Trophoblast cell (in vitro differentiated cells and primary cell): ENCODE data around the gene LRP2.

Experiments used
- DNase-seq, 2 donors: peaks; one replicate each; pipeline ENCODE4 v3.0.0-alpha.2; 2016
- H2AFZ ChIP-seq: 2 replicates; pipeline ENCODE4 v1.6.1; 2013; ENCODE audit warnings: low read length, moderate library complexity, mild to moderate bottlenecking; ENCODE audit not compliant: insufficient read depth, poor library complexity
- H2AK5ac ChIP-seq: 2 replicates; pipeline ENCODE4 v1.6.1; 2013; ENCODE audit warnings: mild to moderate bottlenecking, low read length
- H2BK120ac ChIP-seq: 2 replicates; pipeline ENCODE4 v1.6.1; 2013; ENCODE audit warnings: low read length, mild to moderate bottlenecking, moderate library complexity; ENCODE audit not compliant: insufficient read depth, poor library complexity
- H2BK12ac ChIP-seq: 2 replicates; pipeline ENCODE4 v1.6.1; 2013; ENCODE audit warnings: mild to moderate bottlenecking, low read length, moderate library complexity
- H2BK5ac ChIP-seq: 2 replicates; pipeline ENCODE4 v1.6.1; 2013; ENCODE audit warnings: low read length, low read depth, moderate library complexity, mild to moderate bottlenecking; ENCODE audit not compliant: poor library complexity
- H3K14ac ChIP-seq: 2 replicates; pipeline ENCODE4 v1.6.1; 2013; ENCODE audit warnings: mild to moderate bottlenecking, low read length
- H3K18ac ChIP-seq: 2 replicates; pipeline ENCODE4 v1.6.1; 2013; ENCODE audit warnings: mild to moderate bottlenecking, low read length
- H3K23ac ChIP-seq: 2 replicates; pipeline ENCODE4 v1.6.1; 2013; ENCODE audit warnings: low read length
- H3K27ac ChIP-seq: 2 replicates; pipeline ENCODE4 v1.5.1; 2013; ENCODE audit warnings: low read depth, mild to moderate bottlenecking, inconsistent platforms, low read length, moderate library complexity
- H3K27me3 ChIP-seq: 2 replicates; pipeline ENCODE4 v1.6.1; 2013; ENCODE audit warnings: inconsistent platforms, mild to moderate bottlenecking, low read length, moderate library complexity; ENCODE audit not compliant: insufficient read depth
- H3K36me3 ChIP-seq, 2 experiments: 1 replicate in 1 of 2; 2 replicates in 1 of 2; pipeline ENCODE4 v1.6.1; 2013; ENCODE audit warnings: low read length in 2 of 2, mild to moderate bottlenecking in 2 of 2, moderate library complexity in 1 of 2; ENCODE audit not compliant: insufficient read depth in 2 of 2, control insufficient read depth in 1 of 2
- H3K4ac ChIP-seq: 2 replicates; pipeline ENCODE4 v1.6.1; 2013; ENCODE audit warnings: low read depth, mild to moderate bottlenecking, low read length, moderate library complexity
- H3K4me1 ChIP-seq, 2 experiments: 1 replicate in 1 of 2; 2 replicates in 1 of 2; pipeline ENCODE4 v1.6.1; 2013; ENCODE audit warnings: low read length in 2 of 2, mild to moderate bottlenecking in 2 of 2, moderate library complexity in 1 of 2; ENCODE audit not compliant: insufficient read depth in 2 of 2, control insufficient read depth in 1 of 2
- H3K4me2 ChIP-seq: 2 replicates; pipeline ENCODE4 v1.6.1; 2013; ENCODE audit warnings: inconsistent platforms, mild to moderate bottlenecking, low read length, moderate library complexity
- H3K4me3 ChIP-seq: 2 replicates; pipeline ENCODE4 v1.5.1; 2013; ENCODE audit warnings: mild to moderate bottlenecking, low read depth, low read length, inconsistent platforms
- H3K79me1 ChIP-seq: one replicate; pipeline ENCODE4 v1.6.1; 2013; ENCODE audit warnings: low read length
- H3K79me2 ChIP-seq: 2 replicates; pipeline ENCODE4 v1.6.1; 2013; ENCODE audit warnings: low read length, mild to moderate bottlenecking; ENCODE audit not compliant: control insufficient read depth, insufficient read depth, poor library complexity
- H3K9ac ChIP-seq: 2 replicates; pipeline ENCODE4 v1.6.1; 2013; ENCODE audit warnings: mild to moderate bottlenecking, low read length
- H3K9me3 ChIP-seq: 2 replicates; pipeline ENCODE4 v1.6.1; 2013; ENCODE audit warnings: low read depth, mild to moderate bottlenecking, control low read depth, inconsistent platforms, low read length; ENCODE audit not compliant: insufficient read depth
- H4K12ac ChIP-seq: 2 replicates; pipeline ENCODE4 v1.6.1; 2013; ENCODE audit warnings: low read depth, mild to moderate bottlenecking, low read length, moderate library complexity
- H4K8ac ChIP-seq: 2 replicates; pipeline ENCODE4 v1.6.1; 2013; ENCODE audit warnings: low read depth, mild to moderate bottlenecking, low read length, moderate library complexity
- H4K91ac ChIP-seq: one replicate; pipeline ENCODE4 v1.6.1; 2013; ENCODE audit warnings: low read depth, mild to moderate bottlenecking, low read length, moderate library complexity
- WGBS: extraction: QIAGEN DNeasy Blood & Tissue Kit; methylation state at CpG from one replicate; pipeline ENCODE4 v1.1.7; 2013; ENCODE audit warnings: missing lambda C conversion rate; ENCODE audit not compliant: insufficient read length, insufficient coverage; ENCODE audit errors: extremely low coverage; 5-methylcytosine and 5-hydroxymethylcytosine counted together

The LRP2 gene

GRCh38 chr2:169091256-169091655 is 271.1 kb downstream of the LRP2 start:
- Histone ChIP-seq H3K9ac (no peak overlapping the region), H3K23ac (no peak overlapping the region), H4K8ac (no peak overlapping the region), H4K12ac (no peak overlapping the region), H2BK5ac (no peak overlapping the region), H3K4me3 (no peak overlapping the region), H3K79me2 (no peaks in the 10 kb centered on the region), H3K27me3 (no peaks in the 10 kb centered on the region), H3K36me3 (no peaks in the 10 kb centered on the region), H3K14ac (no peak overlapping the region), H2BK12ac (no peak overlapping the region), H2AK5ac (no peak overlapping the region), H3K79me1 (peaks cover 2% of the 10 kb centered on the region), H4K91ac (no peak overlapping the region), H2AFZ (no peak overlapping the region), H3K4me2 (no peak overlapping the region), H2BK120ac (no peak overlapping the region), H3K9me3 (no peaks in the 10 kb centered on the region), H3K4me1 (peaks cover 2% of the 10 kb centered on the region in 2 experiments), H3K27ac (no peak overlapping the region), H3K4ac (no peak overlapping the region), H3K18ac (no peak overlapping the region)
- DNase-seq, result peak; percentile 54 to 93
- no CpG with 5 or more reads among the region's 3 CpGs for WGBS

GRCh38 chr2:169090133-169090820 is 272.1 kb downstream of the LRP2 start:
- no CpG with 5 or more reads among the region's 6 CpGs for WGBS
- H2AFZ ChIP-seq, result no peak overlapping the region
- H3K4me1 ChIP-seq, result no peaks in the 10 kb centered on the region

GRCh38 chr2:169089182-169089581 is 273.2 kb downstream of the LRP2 start:
- no CpG with 5 or more reads among the region's 2 CpGs for WGBS

More at GRCh38 chr2:169090133-169090820, 272.1 kb downstream of the LRP2 start:
- Histone ChIP-seq H3K4me2 (no peak overlapping the region), H4K8ac (no peak overlapping the region), H3K4ac (no peak overlapping the region), H3K27ac (no peak overlapping the region), H3K79me2 (no peaks in the 10 kb centered on the region), H2BK12ac (no peak overlapping the region), H3K23ac (no peak overlapping the region), H3K9ac (no peak overlapping the region), H3K14ac (no peak overlapping the region), H3K9me3 (no peaks in the 10 kb centered on the region), H3K4me3 (no peak overlapping the region), H4K91ac (no peak overlapping the region), H3K18ac (no peak overlapping the region), H3K36me3 (no peaks in the 10 kb centered on the region), H3K79me1 (peaks cover 2% of the 10 kb centered on the region), H2AK5ac (no peak overlapping the region), H4K12ac (no peak overlapping the region), H2BK120ac (no peak overlapping the region), H2BK5ac (no peak overlapping the region), H3K27me3 (no peaks in the 10 kb centered on the region)
- DNase-seq, result no peak

GRCh38 chr2:169087757-169088379 is 274.5 kb downstream of the LRP2 start:
- Histone ChIP-seq H3K4ac (no peak overlapping the region), H3K4me2 (no peak overlapping the region), H4K8ac (no peak overlapping the region), H3K79me2 (no peaks in the 10 kb centered on the region), H3K4me1 (no peaks in the 10 kb centered on the region), H3K27ac (no peak overlapping the region), H3K9me3 (no peaks in the 10 kb centered on the region), H2BK5ac (no peak overlapping the region), H3K79me1 (peaks cover 2% of the 10 kb centered on the region), H3K27me3 (no peaks in the 10 kb centered on the region), H3K9ac (no peak overlapping the region), H3K36me3 (no peaks in the 10 kb centered on the region), H2BK12ac (no peak overlapping the region), H2AFZ (no peak overlapping the region), H3K23ac (no peak overlapping the region), H2BK120ac (no peak overlapping the region), H4K12ac (no peak overlapping the region), H3K14ac (no peak overlapping the region), H3K4me3 (no peak overlapping the region), H4K91ac (no peak overlapping the region), H3K18ac (no peak overlapping the region), H2AK5ac (no peak overlapping the region)
- DNase-seq, result no peak
- WGBS, result no CpG with 5 or more reads among the region's 6 CpGs

More at GRCh38 chr2:169089182-169089581, 273.2 kb downstream of the LRP2 start:
- peaks cover 2% of the 10 kb centered on the region for H3K79me1 ChIP-seq
- no peak overlapping the region for H2BK120ac ChIP-seq
- no peak overlapping the region for H4K91ac ChIP-seq
- no peak overlapping the region for H3K14ac ChIP-seq
- no peak for DNase-seq
- no peak overlapping the region for H2AK5ac ChIP-seq
- no peaks in the 10 kb centered on the region for H3K9me3 ChIP-seq
- H3K23ac ChIP-seq, result no peak overlapping the region
- no peak overlapping the region for H3K4me3 ChIP-seq
- no peaks in the 10 kb centered on the region for H3K36me3 ChIP-seq
- no peak overlapping the region for H3K27ac ChIP-seq
- no peak overlapping the region for H2BK12ac ChIP-seq
- no peak overlapping the region for H3K18ac ChIP-seq
- no peak overlapping the region for H3K4ac ChIP-seq
- no peak overlapping the region for H3K4me2 ChIP-seq
- no peaks in the 10 kb centered on the region for H3K79me2 ChIP-seq
- H2BK5ac ChIP-seq, result no peak overlapping the region
- no peak overlapping the region for H2AFZ ChIP-seq
- H4K8ac ChIP-seq, result no peak overlapping the region
- H3K27me3 ChIP-seq, result no peaks in the 10 kb centered on the region
- no peak overlapping the region for H4K12ac ChIP-seq
- no peak overlapping the region for H3K9ac ChIP-seq
- H3K4me1 ChIP-seq, result no peaks in the 10 kb centered on the region
